PC-9 (cell line): ENCODE data around the gene SCD5.

Experiments
- CTCF ChIP-seq: fragments of 200-600 bp; sonication (generic); conservative IDR thresholded peaks from 2 replicates; pipeline ENCODE4 v1.6.1; 2017; ENCODE audit warnings: mixed run types, antibody characterized with exemption, mild to moderate bottlenecking, moderate library complexity
- EZH2 ChIP-seq: fragments of 200-600 bp; sonication (generic); IDR thresholded peaks from 2 replicates; pipeline ENCODE4 v1.8.0; 2017; ENCODE audit warnings: antibody characterized with exemption, low read depth

GRCh38 chr4:82802911-82803310 is 4.3 kb upstream of the SCD5 start:
- TF ChIP-seq CTCF (no peak), EZH2 (no peak)
